HCT116 (cell line): ENCODE measurements around the gene ACP4. TPM values are rescaled to one million over a fixed set of nuclear protein-coding genes. Genes with fewer than 3 reads are reported as not detected.

ENCODE experiments used
- ATAC-seq: fragments of 200-7000 bp; cut with Tn5 transposase; 2 replicates; pipeline ENCODE4 v1.9.1; 2020; ENCODE audit warnings: mild to moderate bottlenecking, moderate library complexity
- BruUV-seq: library from RNA; stranded (reverse); fragments of 400-500 nt; replicated peaks from 2 replicates; lab custom pipeline; 2021; lab: Mats Ljungman, UMichigan
- CTCF ChIA-PET: fragments of 300-600 bp; sonication (Branson Sonifier 250); formaldehyde crosslinking; loops from one replicate; lab custom pipeline; 2021; ENCODE audit warnings: antibody characterized with exemption; lab: Charles Lee
- POLR2A ChIA-PET: fragments of 300-600, 350-600 bp; sonication (Branson Sonifier 250); formaldehyde crosslinking; loops from one replicate; lab custom pipeline; 2021; ENCODE audit warnings: antibody characterized with exemption; lab: Charles Lee
- RAD21 ChIA-PET, 2 experiments: fragments of 300-600 bp; sonication (Branson Sonifier 250); formaldehyde crosslinking; loops; one replicate each; lab custom pipeline; 2023; ENCODE audit warnings: low total read pairs in 2 of 2; ENCODE audit not compliant: uncharacterized antibody in 2 of 2, unreplicated experiment in 2 of 2, low non-redundant PET in 1 of 2; lab: Charles Lee
- DNase-seq: peaks from one replicate; pipeline ENCODE4 v3.0.0-alpha.2; 2010; ENCODE audit warnings: low read depth, low spot score
- H2AFZ ChIP-seq: fragments of 200-600 bp; shearing (Covaris generic), sonication (generic); 2 replicates; pipeline ENCODE4 v1.6.1; 2017; ENCODE audit warnings: low read depth, mixed run types, mixed read lengths, antibody characterized with exemption, low read length; ENCODE audit not compliant: poor library complexity, severe bottlenecking
- H3K27ac ChIP-seq: 2 replicates; pipeline ENCODE4 v1.5.1; 2012; ENCODE audit warnings: low read depth, low read length
- H3K27me3 ChIP-seq: fragments of 200-600 bp; sonication (generic); 2 replicates; pipeline ENCODE4 v1.6.1; 2016; ENCODE audit warnings: mixed run types, low read length, mixed read lengths; ENCODE audit not compliant: insufficient read depth
- H3K36me3 ChIP-seq, 2 experiments: fragments of 200-500 bp in 1 of 2; fragments of 200-600 bp in 1 of 2; sonication (Bioruptor generic) in 1 of 2; sonication (generic) in 1 of 2; 2 replicates each; pipeline versions ENCODE4 v1.5.1 to v1.6.1; 2014 to 2016; ENCODE audit warnings: low read length in 2 of 2, inconsistent platforms in 1 of 2, mixed read lengths in 1 of 2, mixed run types in 1 of 2; ENCODE audit not compliant: insufficient read depth in 2 of 2, control insufficient read depth in 1 of 2
- H3K4me1 ChIP-seq, 2 experiments: fragments of 200-600 bp in 1 of 2; sonication (generic) in 1 of 2; 2 replicates each; pipeline versions ENCODE4 v1.5.1 to v1.6.1; 2012 to 2017; ENCODE audit warnings: low read length in 2 of 2, inconsistent platforms in 1 of 2, mild to moderate bottlenecking in 1 of 2, mixed read lengths in 1 of 2, mixed run types in 1 of 2, moderate library complexity in 1 of 2; ENCODE audit not compliant: insufficient read depth in 2 of 2, control insufficient read depth in 1 of 2
- H3K4me2 ChIP-seq: fragments of 200-600 bp; sonication (generic); 2 replicates; pipeline ENCODE4 v1.6.1; 2017; ENCODE audit warnings: mixed run types, low read length, mixed read lengths
- H3K4me3 ChIP-seq, 2 experiments: fragments of 200-600 bp in 1 of 2; sonication (generic) in 1 of 2; replicated peaks in 1 of 2; 2 replicates each; pipeline ENCODE4 v1.5.1; 2011 to 2016; ENCODE audit warnings: low read length in 2 of 2, control low read depth in 1 of 2, low read depth in 1 of 2, mild to moderate bottlenecking in 1 of 2, mixed read lengths in 1 of 2, mixed run types in 1 of 2
- H3K79me2 ChIP-seq: fragments of 200-600 bp; sonication (generic); 2 replicates; pipeline ENCODE4 v1.6.1; 2017; ENCODE audit warnings: mild to moderate bottlenecking, mixed run types, low read length, moderate library complexity, mixed read lengths; ENCODE audit not compliant: insufficient read depth
- H3K9ac ChIP-seq: fragments of 200-600 bp; sonication (generic); 2 replicates; pipeline ENCODE4 v1.6.1; 2016; ENCODE audit warnings: low read length, mixed read lengths
- H3K9me2 ChIP-seq: fragments of 200-600 bp; sonication (generic), shearing (Covaris generic); 2 replicates; pipeline ENCODE4 v1.6.1; 2017; ENCODE audit warnings: mixed run types, mild to moderate bottlenecking, moderate library complexity; ENCODE audit not compliant: insufficient read depth
- H3K9me3 ChIP-seq, 2 experiments: fragments of 200-500 bp in 1 of 2; fragments of 200-600 bp in 1 of 2; sonication (Bioruptor generic) in 1 of 2; sonication (generic) in 1 of 2; 2 replicates each; pipeline ENCODE4 v1.6.1; 2014 to 2017; ENCODE audit warnings: low read length in 2 of 2, mixed read lengths in 2 of 2, inconsistent platforms in 1 of 2, low read depth in 1 of 2, mild to moderate bottlenecking in 1 of 2, mixed run types in 1 of 2, moderate library complexity in 1 of 2; ENCODE audit not compliant: control insufficient read depth in 1 of 2, insufficient read depth in 1 of 2
- H4K20me1 ChIP-seq: fragments of 200-600 bp; sonication (generic), shearing (Covaris generic); 2 replicates; pipeline ENCODE4 v1.6.1; 2017; ENCODE audit warnings: mixed run types, mild to moderate bottlenecking, moderate library complexity; ENCODE audit not compliant: insufficient read depth
- CEBPB ChIP-seq: IDR thresholded peaks from 2 replicates; pipeline ENCODE4 v1.6.1; 2012; ENCODE audit warnings: low read depth
- EGR1 ChIP-seq: IDR thresholded peaks from 2 replicates; pipeline ENCODE4 v1.6.1; 2012; ENCODE audit warnings: low read depth
- EZH2phosphoT487 ChIP-seq: fragments of 200-600 bp; IDR thresholded peaks from 2 replicates; pipeline ENCODE4 v1.6.1; 2018; ENCODE audit warnings: antibody characterized with exemption, borderline replicate concordance
- FOSL1 ChIP-seq: IDR thresholded peaks from 2 replicates; pipeline ENCODE4 v1.6.1; 2012; ENCODE audit warnings: low read depth
- YY1 ChIP-seq: IDR thresholded peaks from 2 replicates; pipeline ENCODE4 v1.6.1; 2011; ENCODE audit warnings: low read length, low read depth, moderate library complexity, mild to moderate bottlenecking; ENCODE audit not compliant: insufficient replicate concordance; ENCODE audit errors: extremely low read depth
- ZFX ChIP-seq: fragments of 450-650 bp; IDR thresholded peaks from 2 replicates; pipeline ENCODE4 v1.6.1; 2017
- ZNF274 ChIP-seq: fragments of 200-500 bp; sonication (Bioruptor generic); IDR thresholded peaks from 2 replicates; pipeline ENCODE4 v1.6.1; 2014; ENCODE audit warnings: mild to moderate bottlenecking, low read depth, low read length, inconsistent platforms
- intact Hi-C: fragments of 100-400 bp; cut with micrococcal nuclease; formaldehyde crosslinking; loops from 2 replicates; pipeline ENCODE4 v1.10.0; 2022
- total RNA-seq: library from RNA; stranded (reverse); gene quantifications from one replicate; pipeline ENCODE4 v1.2.1, GENCODE V29; 2021; ENCODE audit not compliant: unreplicated experiment
- TF ChIP-seq, protein P1 (sequence below), 3 experiments: fragments of 200-600 bp in 1 of 3; sonication (generic) in 1 of 3; IDR thresholded peaks in 2 of 3; conservative IDR thresholded peaks in 1 of 3; 2 replicates each; pipeline ENCODE4 v1.5.1; 2012 to 2017; ENCODE audit warnings: low read depth in 2 of 3, low read length in 2 of 3, antibody characterized with exemption in 1 of 3, borderline replicate concordance in 1 of 3, control low read depth in 1 of 3, mild to moderate bottlenecking in 1 of 3, mixed read lengths in 1 of 3, mixed run types in 1 of 3, moderate library complexity in 1 of 3; ENCODE audit not compliant: insufficient read depth in 1 of 3
- TF ChIP-seq, protein P2 (sequence below): IDR thresholded peaks from 2 replicates; pipeline ENCODE4 v1.6.1; 2012
- TF ChIP-seq, protein P3 (sequence below): IDR thresholded peaks from 2 replicates; pipeline ENCODE4 v1.6.1; 2012; ENCODE audit warnings: low read depth

ACP4 gene
- total RNA-seq, 1 experiment from 2014 or later, result not detected

DNA sequence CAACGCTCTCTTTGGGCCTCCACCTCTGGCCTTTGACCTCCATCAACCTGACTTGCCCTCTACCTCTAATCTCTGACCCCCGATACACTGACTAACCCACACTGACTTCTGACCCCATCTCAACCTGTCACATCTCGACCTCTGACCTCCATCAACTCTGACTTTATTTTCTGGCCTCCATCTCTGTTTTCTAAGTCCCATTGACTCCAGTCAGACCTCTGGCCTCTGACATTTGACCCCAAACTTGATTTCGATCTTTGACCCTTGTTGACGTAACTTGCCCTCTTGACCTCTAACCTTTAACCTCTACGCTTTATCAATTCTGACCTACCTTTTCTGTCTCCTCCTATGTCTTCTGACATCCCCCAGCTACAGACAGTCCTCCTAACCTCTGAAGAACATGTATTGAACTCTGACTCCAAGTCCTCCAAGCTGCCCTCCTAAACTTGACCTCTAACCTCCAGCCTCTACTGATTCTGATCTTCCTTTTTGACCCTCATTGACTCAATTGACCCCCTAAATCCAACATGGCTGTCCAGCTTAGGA, 780 bp downstream of the ACP4 start (continued):
- TF ChIP-seq, protein P1, sequence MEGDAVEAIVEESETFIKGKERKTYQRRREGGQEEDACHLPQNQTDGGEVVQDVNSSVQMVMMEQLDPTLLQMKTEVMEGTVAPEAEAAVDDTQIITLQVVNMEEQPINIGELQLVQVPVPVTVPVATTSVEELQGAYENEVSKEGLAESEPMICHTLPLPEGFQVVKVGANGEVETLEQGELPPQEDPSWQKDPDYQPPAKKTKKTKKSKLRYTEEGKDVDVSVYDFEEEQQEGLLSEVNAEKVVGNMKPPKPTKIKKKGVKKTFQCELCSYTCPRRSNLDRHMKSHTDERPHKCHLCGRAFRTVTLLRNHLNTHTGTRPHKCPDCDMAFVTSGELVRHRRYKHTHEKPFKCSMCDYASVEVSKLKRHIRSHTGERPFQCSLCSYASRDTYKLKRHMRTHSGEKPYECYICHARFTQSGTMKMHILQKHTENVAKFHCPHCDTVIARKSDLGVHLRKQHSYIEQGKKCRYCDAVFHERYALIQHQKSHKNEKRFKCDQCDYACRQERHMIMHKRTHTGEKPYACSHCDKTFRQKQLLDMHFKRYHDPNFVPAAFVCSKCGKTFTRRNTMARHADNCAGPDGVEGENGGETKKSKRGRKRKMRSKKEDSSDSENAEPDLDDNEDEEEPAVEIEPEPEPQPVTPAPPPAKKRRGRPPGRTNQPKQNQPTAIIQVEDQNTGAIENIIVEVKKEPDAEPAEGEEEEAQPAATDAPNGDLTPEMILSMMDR (IDR thresholded peaks at IDR 0.05 in 2 of 3, conservative IDR thresholded peaks at IDR 0.05 in 1 of 3; ENCODE audit: borderline replicate concordance in 1 of 3, insufficient read depth in 1 of 3, low read depth in 2 of 3, low read length in 2 of 3), result no peak

DNA sequence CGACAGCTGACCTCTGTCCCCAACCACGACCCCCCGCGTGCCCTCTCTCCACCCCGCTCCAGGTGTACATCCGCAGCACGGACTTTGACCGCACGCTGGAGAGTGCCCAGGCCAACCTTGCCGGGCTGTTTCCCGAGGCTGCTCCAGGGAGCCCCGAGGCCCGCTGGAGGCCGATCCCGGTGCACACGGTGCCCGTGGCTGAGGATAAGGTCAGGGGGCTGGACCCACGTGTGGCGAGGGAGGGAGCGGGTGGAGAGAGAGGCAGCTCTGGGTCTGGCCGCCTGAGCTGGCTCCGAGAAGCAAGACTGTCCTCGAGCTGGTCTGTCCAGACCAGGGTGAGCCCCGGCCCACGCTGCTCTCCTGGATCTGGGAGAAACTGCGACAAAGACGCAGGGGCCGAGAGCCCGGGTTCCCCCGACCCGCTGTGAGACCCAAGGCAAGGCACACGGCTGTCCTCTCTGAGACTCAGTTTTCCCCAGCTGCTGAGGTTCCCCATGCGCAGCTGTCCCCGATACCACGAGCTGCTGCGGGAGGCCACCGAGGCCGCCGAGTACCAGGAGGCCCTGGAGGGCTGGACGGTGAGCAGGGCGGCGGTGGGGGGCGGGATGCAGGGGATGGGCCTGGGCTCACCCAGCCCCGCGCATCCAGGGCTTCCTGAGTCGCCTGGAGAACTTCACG, 1.5 kb downstream of the ACP4 start:
- no peaks in the 10 kb centered on the region for H3K9me2 ChIP-seq
- ChIA-PET CTCF (no interaction called here), RAD21 (no interaction called here)
- H2AFZ ChIP-seq, result no peak overlapping the region
- H3K9ac ChIP-seq, result no peak overlapping the region
- H3K36me3 ChIP-seq, result no peaks in the 10 kb centered on the region; a peak in 1 of 4 replicates
- H3K4me1 ChIP-seq, result peaks cover 11 to 21% of the 10 kb centered on the region in 2 experiments; a peak in 3 of 4 replicates
- H3K4me3 ChIP-seq, result no peak overlapping the region
- no peaks in the 10 kb centered on the region for H3K9me3 ChIP-seq
- no peaks in the 10 kb centered on the region for H3K27me3 ChIP-seq
- ATAC-seq, result no peak
- no peak for TF ChIP-seq EZH2phosphoT487
- no peak for TF ChIP-seq ZFX
- TF ChIP-seq, protein P2, sequence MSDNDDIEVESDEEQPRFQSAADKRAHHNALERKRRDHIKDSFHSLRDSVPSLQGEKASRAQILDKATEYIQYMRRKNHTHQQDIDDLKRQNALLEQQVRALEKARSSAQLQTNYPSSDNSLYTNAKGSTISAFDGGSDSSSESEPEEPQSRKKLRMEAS, result no peak
- TF ChIP-seq, protein P1 (IDR thresholded peaks at IDR 0.05 in 2 of 3, conservative IDR thresholded peaks at IDR 0.05 in 1 of 3; ENCODE audit: borderline replicate concordance in 1 of 3, insufficient read depth in 1 of 3, low read depth in 2 of 3, low read length in 2 of 3), result no peak
- no peak for TF ChIP-seq ZNF274
- no peak for TF ChIP-seq YY1
- TF ChIP-seq, protein P3, sequence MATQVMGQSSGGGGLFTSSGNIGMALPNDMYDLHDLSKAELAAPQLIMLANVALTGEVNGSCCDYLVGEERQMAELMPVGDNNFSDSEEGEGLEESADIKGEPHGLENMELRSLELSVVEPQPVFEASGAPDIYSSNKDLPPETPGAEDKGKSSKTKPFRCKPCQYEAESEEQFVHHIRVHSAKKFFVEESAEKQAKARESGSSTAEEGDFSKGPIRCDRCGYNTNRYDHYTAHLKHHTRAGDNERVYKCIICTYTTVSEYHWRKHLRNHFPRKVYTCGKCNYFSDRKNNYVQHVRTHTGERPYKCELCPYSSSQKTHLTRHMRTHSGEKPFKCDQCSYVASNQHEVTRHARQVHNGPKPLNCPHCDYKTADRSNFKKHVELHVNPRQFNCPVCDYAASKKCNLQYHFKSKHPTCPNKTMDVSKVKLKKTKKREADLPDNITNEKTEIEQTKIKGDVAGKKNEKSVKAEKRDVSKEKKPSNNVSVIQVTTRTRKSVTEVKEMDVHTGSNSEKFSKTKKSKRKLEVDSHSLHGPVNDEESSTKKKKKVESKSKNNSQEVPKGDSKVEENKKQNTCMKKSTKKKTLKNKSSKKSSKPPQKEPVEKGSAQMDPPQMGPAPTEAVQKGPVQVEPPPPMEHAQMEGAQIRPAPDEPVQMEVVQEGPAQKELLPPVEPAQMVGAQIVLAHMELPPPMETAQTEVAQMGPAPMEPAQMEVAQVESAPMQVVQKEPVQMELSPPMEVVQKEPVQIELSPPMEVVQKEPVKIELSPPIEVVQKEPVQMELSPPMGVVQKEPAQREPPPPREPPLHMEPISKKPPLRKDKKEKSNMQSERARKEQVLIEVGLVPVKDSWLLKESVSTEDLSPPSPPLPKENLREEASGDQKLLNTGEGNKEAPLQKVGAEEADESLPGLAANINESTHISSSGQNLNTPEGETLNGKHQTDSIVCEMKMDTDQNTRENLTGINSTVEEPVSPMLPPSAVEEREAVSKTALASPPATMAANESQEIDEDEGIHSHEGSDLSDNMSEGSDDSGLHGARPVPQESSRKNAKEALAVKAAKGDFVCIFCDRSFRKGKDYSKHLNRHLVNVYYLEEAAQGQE, result no peak
- no peak for TF ChIP-seq CEBPB
- TF ChIP-seq EGR1, result no peak
- TF ChIP-seq FOSL1, result no peak
- TF ChIP-seq, all 23 proteins: peak for 0
- no TSS peak for BruUV-seq
- peaks cover 8% of the 10 kb centered on the region; the same call in 1 of the 2 replicates for H4K20me1 ChIP-seq
- no peak overlapping the region for H3K27ac ChIP-seq
- intact Hi-C loops, result loop anchor here (5.0 kb wide), 1 partner anchor 301 kb away; no protein-coding TSS in a partner anchor
- no peak for DNase-seq
- no peak overlapping the region for H3K4me2 ChIP-seq
- POLR2A ChIA-PET, result interaction anchor here (1.1 kb wide), 1 partner anchor 204 kb away, joined by 3 read pairs; no protein-coding TSS in a partner anchor
- no peaks in the 10 kb centered on the region for H3K79me2 ChIP-seq
